Naive thymus-derived CD4-positive, alpha-beta T cell (primary cell): Measurements from ENCODE around the gene FAM177B. TPM values are rescaled to one million over a fixed set of nuclear protein-coding genes. Genes with fewer than 3 reads are reported as not detected.
A peak's percentile ranks its signal among the peaks of the same experiment; 100 is the strongest.

Experiments
- ATAC-seq: fragments of 150-1000 bp; cut with Tn5 transposase; 2 replicates; pipeline ENCODE4 v1.10.0; 2021; ENCODE audit warnings: mild to moderate bottlenecking, moderate library complexity
- CTCF ChIA-PET: fragments of 350-600 bp; sonication (Branson Sonifier 250); formaldehyde crosslinking; loops from one replicate; lab custom pipeline; 2021; ENCODE audit warnings: antibody characterized with exemption; lab: Charles Lee
- POLR2A ChIA-PET: fragments of 350-600 bp; sonication (Branson Sonifier 250); formaldehyde crosslinking; loops from one replicate; lab custom pipeline; 2021; ENCODE audit warnings: antibody characterized with exemption, inconsistent platforms; lab: Charles Lee
- DNase-seq, 9 donors: peaks; one replicate each; pipeline versions ENCODE4 v3.0.0 to v3.0.0-alpha.2; 2020 to 2022; ENCODE audit warnings: mixed read lengths in 1 of 9
- H3K27ac ChIP-seq: one replicate; pipeline ENCODE4 v1.7.0; 2013; ENCODE audit warnings: mild to moderate bottlenecking, low read depth, low read length, moderate library complexity
- H3K27me3 ChIP-seq, 2 donors: one replicate each; pipeline ENCODE4 v1.7.0; 2013; ENCODE audit warnings: low read length in 2 of 2, mild to moderate bottlenecking in 2 of 2, moderate library complexity in 2 of 2; ENCODE audit not compliant: control insufficient read depth in 2 of 2, insufficient read depth in 2 of 2
- H3K36me3 ChIP-seq, 3 experiments: 1 replicate in 2 of 3; 2 replicates in 1 of 3; pipeline ENCODE4 v1.7.0; 2013; ENCODE audit warnings: low read length in 3 of 3, mild to moderate bottlenecking in 3 of 3, moderate library complexity in 1 of 3; ENCODE audit not compliant: insufficient read depth in 3 of 3, control insufficient read depth in 2 of 3
- H3K4me1 ChIP-seq, 2 donors: one replicate each; pipeline ENCODE4 v1.7.0; 2013; ENCODE audit warnings: low read length in 2 of 2, mild to moderate bottlenecking in 2 of 2, moderate library complexity in 1 of 2; ENCODE audit not compliant: control insufficient read depth in 2 of 2, insufficient read depth in 2 of 2
- H3K4me3 ChIP-seq: 2 replicates; pipeline ENCODE4 v1.7.0; 2013; ENCODE audit warnings: mild to moderate bottlenecking, low read length
- H3K9me3 ChIP-seq, 3 experiments: 1 replicate in 2 of 3; 2 replicates in 1 of 3; pipeline ENCODE4 v1.7.0; 2013; ENCODE audit warnings: low read length in 3 of 3; ENCODE audit not compliant: control insufficient read depth in 2 of 3
- H3K27ac Mint-ChIP-seq, 9 donors: one replicate each; pipeline ENCODE4 v1.8.0; 2020 to 2022; ENCODE audit warnings: mixed read lengths in 9 of 9, mild to moderate bottlenecking in 8 of 9, moderate library complexity in 5 of 9, inconsistent platforms in 2 of 9
- H3K27me3 Mint-ChIP-seq, 5 donors: one replicate each; pipeline ENCODE4 v1.8.0; 2021 to 2022; ENCODE audit warnings: mixed read lengths in 5 of 5, mild to moderate bottlenecking in 1 of 5
- H3K36me3 Mint-ChIP-seq, 5 donors: one replicate each; pipeline ENCODE4 v1.8.0; 2020 to 2022; ENCODE audit warnings: mixed read lengths in 5 of 5, mild to moderate bottlenecking in 3 of 5, inconsistent platforms in 1 of 5
- H3K4me1 Mint-ChIP-seq, 7 donors: one replicate each; pipeline ENCODE4 v1.8.0; 2020 to 2022; ENCODE audit warnings: mixed read lengths in 7 of 7, mild to moderate bottlenecking in 3 of 7, inconsistent platforms in 1 of 7
- H3K4me3 Mint-ChIP-seq, 10 donors: one replicate each; pipeline ENCODE4 v1.8.0; 2020 to 2022; ENCODE audit warnings: mild to moderate bottlenecking in 10 of 10, mixed read lengths in 10 of 10, moderate library complexity in 6 of 10, inconsistent platforms in 2 of 10
- H3K9me3 Mint-ChIP-seq, 11 donors: one replicate each; pipeline ENCODE4 v1.8.0; 2020 to 2022; ENCODE audit warnings: mixed read lengths in 11 of 11, mild to moderate bottlenecking in 4 of 11, inconsistent platforms in 1 of 11, moderate library complexity in 1 of 11
- intact Hi-C, 2 donors: fragments of 100-400 bp; cut with micrococcal nuclease; formaldehyde crosslinking; loops; one replicate each; pipeline ENCODE4 v1.15.1; 2023
- polyA plus RNA-seq, 2 donors: library from polyadenylated mRNA; unstranded; fragments of 300-500 nt; fragmentation: Illumina TruSeq; gene quantifications; one replicate each; pipeline ENCODE4 v1.2.3, GENCODE V29; 2021
- total RNA-seq, 6 experiments: library from RNA in 5 of 6; stranded (reverse) in 5 of 6; gene quantifications; 1 replicate in 5 of 6; 2 replicates in 1 of 6; pipeline ENCODE4 v1.2.3 and lab custom pipeline; 2021 to 2026

Gene FAM177B
- total and polyA plus RNA-seq, 7 experiments from 2014 or later, result not detected

DNA sequence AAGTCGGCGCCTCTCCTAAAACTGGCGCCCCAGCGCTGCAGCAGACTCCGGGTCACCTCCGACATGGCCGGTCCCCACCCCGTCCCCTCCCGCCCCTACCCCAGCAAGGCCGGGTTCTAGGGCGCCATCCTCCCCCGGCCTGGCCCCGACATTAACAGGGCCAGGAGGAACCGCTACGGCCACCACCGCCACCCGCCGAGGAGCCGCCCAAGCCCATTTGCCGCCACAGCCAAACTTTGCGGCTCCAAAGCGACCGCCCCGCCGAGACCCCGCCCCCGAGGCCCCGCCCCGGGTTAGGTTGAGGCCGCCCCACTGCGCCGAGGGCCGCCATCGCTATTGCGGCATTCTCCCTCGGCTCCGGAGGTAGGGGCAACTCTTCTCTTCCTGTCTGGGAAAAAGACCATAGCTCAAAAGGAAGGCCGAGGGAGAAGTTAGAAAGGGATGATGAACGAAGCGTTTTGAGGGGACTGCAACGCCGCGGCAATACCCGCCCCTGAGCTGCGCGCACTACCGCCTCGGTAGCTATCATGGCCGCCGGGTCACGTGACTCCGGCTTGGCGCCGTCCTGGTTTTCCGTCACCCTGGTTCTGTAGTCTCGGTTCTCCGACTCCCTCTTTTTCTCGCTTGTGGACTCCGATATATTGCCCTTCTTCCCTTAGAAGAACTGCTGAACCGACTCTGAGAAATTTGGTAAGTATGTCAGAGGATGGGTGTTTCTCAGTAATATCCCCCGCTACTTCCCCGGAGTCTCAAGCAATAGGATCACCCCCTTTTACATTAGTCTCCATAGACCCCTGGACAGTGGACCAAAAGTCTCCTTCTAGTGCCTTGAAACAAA, 24.5 kb upstream of the FAM177B start, which contains the start of the genes AIDA and BROX:
AIDA (minus strand) TSS at position 239 of the 838 bp plus-strand sequence; CDS start at position 65, 174 bp downstream.
BROX (plus strand) TSS at position 312 of the 838 bp plus-strand sequence. CDS start 3,136 bp downstream, outside the sequence.
- Mint-ChIP-seq H3K36me3 (peaks cover 7 to 34% (median 14%) of the 10 kb centered on the region in 5 donors), H3K4me3 (peak within 1 kb of the TSS; percentile 92 to 100 (median 99)), H3K4me1 (peaks cover 35 to 67% (median 59%) of the 10 kb centered on the region in 7 donors), H3K27ac (peak within 1 kb of the TSS; percentile 97 to 100 (median 99)), H3K27me3 (peaks cover 0 to 2% (median 0%) of the 10 kb centered on the region in 5 donors), H3K9me3 (peaks cover 0 to 4% (median 0%) of the 10 kb centered on the region in 11 donors)
- Histone ChIP-seq H3K4me3 (peak within 1 kb of the TSS; percentile 99), H3K27me3 (no peaks in the 10 kb centered on the region), H3K27ac (peak within 1 kb of the TSS; percentile 100), H3K4me1 (peaks cover 11 to 21% of the 10 kb centered on the region in 2 donors), H3K9me3 (no peaks in the 10 kb centered on the region), H3K36me3 (peaks cover 0 to 26% (median 5%) of the 10 kb centered on the region in 3 experiments)
- ATAC-seq (peak; percentile 88), DNase-seq (peak; percentile 90 to 99 (median 96))
- CTCF ChIA-PET, result interaction anchor here (0.5 to 1.9 kb wide), 10 partner anchors 9 to 377 kb away, joined by 3 to 6 read pairs (median 4); no protein-coding TSS in a partner anchor
- POLR2A ChIA-PET, result interaction anchor here (0.5 to 2.5 kb wide), 40 partner anchors 9 to 1722 kb away, joined by 3 to 45 read pairs (median 4); partner anchors contain the start of genes DUSP10, FBXO28, NVL and TAF1A
- intact Hi-C loops, result loop anchor here (1.0 to 10.0 kb wide), 25 partner anchors 9 to 1910 kb away; partner anchors contain the start of genes CNIH4 (in 2 of the 2), DEGS1 (in 2 of the 2), DISP1 (in 2 of the 2) and TAF1A (in 2 of the 2)

DNA sequence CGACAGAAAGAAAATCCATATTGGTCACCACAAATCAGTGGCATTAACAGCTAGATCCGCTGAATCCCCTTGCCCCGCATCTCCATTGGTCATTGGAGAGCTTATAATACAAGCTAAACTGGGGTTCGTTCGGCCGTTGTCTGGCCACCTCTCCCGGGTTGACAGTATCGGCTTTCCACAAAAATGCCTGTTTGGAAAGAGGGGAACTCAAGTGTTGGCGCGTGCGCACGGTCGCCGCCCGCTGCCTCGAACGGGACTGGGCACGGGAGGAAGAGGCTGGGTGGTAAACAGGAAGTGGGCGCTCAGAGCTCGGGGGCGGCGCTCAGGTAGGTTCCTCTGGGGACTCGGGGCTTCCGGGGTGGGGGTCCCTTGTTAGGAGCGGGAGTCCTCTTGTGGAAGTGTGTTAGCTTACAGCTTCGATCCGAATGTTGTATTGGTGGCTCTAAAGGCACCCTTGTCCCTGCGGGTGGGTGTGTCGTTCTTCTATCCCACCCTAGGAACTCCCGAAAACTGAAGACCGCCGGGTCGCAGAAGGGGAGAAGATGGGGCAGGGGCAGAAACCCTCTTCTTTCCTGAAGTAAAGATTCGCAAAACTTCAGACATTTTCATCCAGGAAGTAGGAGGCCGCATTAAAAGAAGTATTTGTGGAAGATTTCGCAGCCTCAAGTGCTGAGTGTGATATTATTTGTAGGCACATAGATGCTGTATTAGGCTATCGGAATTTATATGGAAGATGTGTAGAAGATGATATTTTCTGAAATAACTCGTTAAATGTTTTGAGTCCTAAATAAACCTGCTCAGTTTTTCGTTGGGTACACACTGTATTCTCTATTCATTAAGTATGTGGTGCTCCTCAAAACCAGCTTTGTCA, 23.7 kb upstream of the FAM177B start:
- peak; percentile 76 to 95 (median 93) for DNase-seq
- Histone ChIP-seq H3K36me3 (peaks cover 0 to 26% (median 5%) of the 10 kb centered on the region in 3 experiments), H3K9me3 (no peaks in the 10 kb centered on the region), H3K27ac (peak overlapping the region; percentile 100), H3K4me1 (peaks cover 11 to 21% of the 10 kb centered on the region in 2 donors), H3K27me3 (no peaks in the 10 kb centered on the region), H3K4me3 (peak overlapping the region; percentile 99)
- ATAC-seq, result peak; percentile 80
- CTCF ChIA-PET, result interaction anchor here (0.6 to 1.9 kb wide), 10 partner anchors 8 to 1654 kb away, joined by 3 to 6 read pairs (median 3); no protein-coding TSS in a partner anchor
- Mint-ChIP-seq H3K4me3 (peak overlapping the region; percentile 92 to 100 (median 99)), H3K27ac (peak overlapping the region; percentile 97 to 100 (median 99)), H3K27me3 (peaks cover 0 to 2% (median 0%) of the 10 kb centered on the region in 5 donors), H3K36me3 (peaks cover 11 to 30% (median 19%) of the 10 kb centered on the region in 5 donors), H3K9me3 (peaks cover 0 to 4% (median 0%) of the 10 kb centered on the region in 11 donors), H3K4me1 (peaks cover 37 to 69% (median 60%) of the 10 kb centered on the region in 7 donors)
- POLR2A ChIA-PET, result interaction anchor here (0.6 to 2.5 kb wide), 46 partner anchors 8 to 1721 kb away, joined by 3 to 45 read pairs (median 4); partner anchors contain the start of genes DUSP10, FBXO28, NVL and TAF1A
- intact Hi-C loops, result loop anchor here (1.0 to 10.0 kb wide), 23 partner anchors 8 to 1909 kb away; partner anchors contain the start of genes CNIH4 (in 2 of the 2), DEGS1 (in 2 of the 2), DISP1 (in 2 of the 2) and TAF1A (in 2 of the 2)

DNA sequence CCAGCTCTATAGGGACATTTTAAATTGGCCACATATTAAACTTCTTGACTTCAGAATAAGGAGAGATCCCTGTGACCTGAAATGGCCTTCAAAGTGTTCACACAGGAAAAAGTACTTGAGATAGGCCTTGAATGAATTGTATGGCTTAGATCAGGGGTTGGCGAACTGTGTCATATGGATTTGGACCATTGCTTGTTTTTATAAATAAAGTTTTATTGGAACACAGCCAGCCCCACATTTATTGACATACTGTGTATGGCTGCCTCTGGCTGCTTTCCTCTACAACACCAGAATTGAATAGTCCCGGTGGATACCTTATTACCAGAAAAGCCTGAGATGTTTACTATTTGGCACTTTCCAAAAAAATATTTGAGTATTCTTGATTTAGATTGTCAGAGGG, 20.6 kb upstream of the FAM177B start:
- peaks cover 16 to 33% (median 26%) of the 10 kb centered on the region in 5 donors for H3K36me3 Mint-ChIP-seq
- Histone ChIP-seq H3K27me3 (no peaks in the 10 kb centered on the region), H3K4me3 (no peak overlapping the region), H3K27ac (no peak overlapping the region), H3K9me3 (no peaks in the 10 kb centered on the region), H3K36me3 (peaks cover 4 to 42% (median 21%) of the 10 kb centered on the region in 3 experiments), H3K4me1 (peaks cover 0 to 9% of the 10 kb centered on the region in 2 donors)
- peak overlapping the region in 4 of 9 donors; percentile 27 to 75 (median 36) for H3K27ac Mint-ChIP-seq
- ChIA-PET POLR2A (no interaction called here), CTCF (interaction anchor here (0.7 kb wide), 1 partner anchor 642 kb away, joined by 3 read pairs; no protein-coding TSS in a partner anchor)
- intact Hi-C loops, result loop anchor here in 1 of 2 donors (10.0 kb wide), 1 partner anchor 1468 kb away; the partner anchor contains the start of gene DEGS1
- peaks cover 23 to 55% (median 46%) of the 10 kb centered on the region in 7 donors for H3K4me1 Mint-ChIP-seq
- DNase-seq, result no peak
- ATAC-seq, result no peak
- H3K27me3 Mint-ChIP-seq, result peaks cover 0 to 2% (median 0%) of the 10 kb centered on the region in 5 donors
- peak overlapping the region in 1 of 10 donors; percentile 20 for H3K4me3 Mint-ChIP-seq
- peaks cover 0 to 4% (median 0%) of the 10 kb centered on the region in 11 donors for H3K9me3 Mint-ChIP-seq

DNA sequence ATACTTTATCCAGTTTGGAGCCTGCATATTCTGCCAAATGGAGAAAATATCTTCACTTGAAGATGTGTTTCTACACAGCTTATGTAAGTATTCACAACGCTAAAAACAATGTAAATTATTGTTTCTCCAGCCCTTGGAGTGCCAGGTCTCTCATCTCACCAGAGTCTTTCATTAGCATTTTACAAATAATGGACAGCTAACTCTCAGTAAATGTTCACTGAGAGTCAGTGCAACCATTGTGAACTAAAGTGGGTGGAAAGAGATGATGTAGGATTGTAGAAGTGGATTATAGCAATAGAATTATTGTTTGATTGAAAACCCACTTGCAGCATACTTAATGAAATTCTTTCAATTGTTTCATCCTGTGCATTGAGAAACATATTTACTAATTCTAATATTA, 8.3 kb upstream of the FAM177B start:
- H3K36me3 Mint-ChIP-seq, result peaks cover 12 to 62% (median 33%) of the 10 kb centered on the region in 5 donors

DNA sequence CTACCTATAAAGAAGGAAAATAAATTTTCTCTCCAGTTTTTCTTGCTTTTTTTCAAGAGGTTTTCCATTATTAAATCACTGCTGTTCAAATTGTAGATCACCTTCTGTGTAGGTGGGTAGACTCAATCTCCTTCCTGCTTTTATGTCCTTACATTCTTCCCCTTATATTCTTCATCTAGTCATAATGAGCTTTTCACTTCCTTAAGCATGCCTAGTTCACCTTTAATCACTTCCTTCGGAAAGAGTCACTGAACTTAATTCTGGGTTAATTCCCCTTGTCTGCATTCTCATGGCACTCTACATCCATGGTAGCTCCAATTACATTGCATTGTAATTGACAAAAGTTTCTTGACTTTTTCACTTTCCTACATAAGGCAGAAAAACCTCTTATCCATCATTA, 6.1 kb upstream of the FAM177B start:
- intact Hi-C loops, result no loop called here
- Histone ChIP-seq H3K4me1 (no peaks in the 10 kb centered on the region), H3K27me3 (no peaks in the 10 kb centered on the region), H3K36me3 (peaks cover 39 to 83% (median 58%) of the 10 kb centered on the region in 3 experiments), H3K9me3 (no peaks in the 10 kb centered on the region), H3K27ac (no peak overlapping the region), H3K4me3 (no peak overlapping the region)
- POLR2A ChIA-PET, result interaction anchor here (0.6 kb wide), 1 partner anchor 93 kb away, joined by 4 read pairs; no protein-coding TSS in a partner anchor
- peak overlapping the region in 6 of 9 donors; percentile 7 to 67 (median 60) for H3K27ac Mint-ChIP-seq
- peaks cover 8 to 53% (median 24%) of the 10 kb centered on the region in 5 donors for H3K36me3 Mint-ChIP-seq
- no peak for DNase-seq
- no peaks in the 10 kb centered on the region for H3K9me3 Mint-ChIP-seq
- H3K4me3 Mint-ChIP-seq, result no peak overlapping the region
- H3K27me3 Mint-ChIP-seq, result no peaks in the 10 kb centered on the region
- CTCF ChIA-PET, result no interaction called here
- no peak for ATAC-seq
- H3K4me1 Mint-ChIP-seq, result peaks cover 0 to 22% (median 3%) of the 10 kb centered on the region in 7 donors

More for the DNA sequence above, 8.3 kb upstream of the FAM177B start:
- no peak overlapping the region for H3K4me3 ChIP-seq
- H3K27ac Mint-ChIP-seq, result peak overlapping the region in 2 of 9 donors; percentile 19 to 23
- H3K27ac ChIP-seq, result no peak overlapping the region
- H3K4me1 Mint-ChIP-seq, result peaks cover 0 to 22% (median 4%) of the 10 kb centered on the region in 7 donors
- H3K4me1 ChIP-seq, result no peaks in the 10 kb centered on the region
- H3K36me3 ChIP-seq, result peaks cover 41 to 90% (median 53%) of the 10 kb centered on the region in 3 experiments
- no peak overlapping the region for H3K4me3 Mint-ChIP-seq
- no peaks in the 10 kb centered on the region for H3K27me3 ChIP-seq
- ChIA-PET POLR2A (interaction anchor here (1.5 kb wide), 1 partner anchor 16 kb away, joined by 6 read pairs; the partner anchor contains the start of genes AIDA and BROX), CTCF (interaction anchor here (0.5 kb wide), 1 partner anchor 566 kb away, joined by 3 read pairs; no protein-coding TSS in a partner anchor)
- ATAC-seq (no peak), DNase-seq (no peak)
- H3K9me3 Mint-ChIP-seq, result no peaks in the 10 kb centered on the region
- no peaks in the 10 kb centered on the region for H3K27me3 Mint-ChIP-seq
- no peaks in the 10 kb centered on the region for H3K9me3 ChIP-seq
- intact Hi-C loops, result loop anchor here in 1 of 2 donors (1.0 kb wide), 1 partner anchor 23 kb away; no protein-coding TSS in a partner anchor
